Measurements from ENCODE around the gene PRKCE. TPM values are rescaled to one million over a fixed set of nuclear protein-coding genes. Genes with fewer than 3 reads are reported as not detected.

Gene PRKCE
- total RNA-seq, 2 donors from 2014 or later: 7.2 to 25.4 TPM

GRCh38 chr2:45765007-45765727, 113.7 kb downstream of the PRKCE start:
- Histone ChIP-seq H3K27ac (no peak overlapping the region), H3K36me3 (no peaks in the 10 kb centered on the region), H3K4me3 (no peak overlapping the region), H3K9me3 (no peaks in the 10 kb centered on the region), H3K27me3 (replicated peaks; ENCODE audit: insufficient read depth) (no peaks in the 10 kb centered on the region), H3K4me1 (replicated peaks) (no peaks in the 10 kb centered on the region)
- DNase-seq (ENCODE audit: low spot score): no peak
- intact Hi-C loops (cut with DNase I): no loop called here
- TF ChIP-seq POLR2A (IDR thresholded peaks at IDR 0.05) (no peak), POLR2AphosphoS5 (IDR thresholded peaks at IDR 0.05) (no peak), CTCF (IDR thresholded peaks at IDR 0.05) (no peak)
- WGBS: 81% methylated on average over 8 of the region's 8 CpGs

- 12% methylated on average over 5 of the region's 5 CpGs for WGBS
- Histone ChIP-seq H3K27ac (no peak overlapping the region), H3K9me3 (no peaks in the 10 kb centered on the region), H3K4me1 (replicated peaks) (no peaks in the 10 kb centered on the region), H3K27me3 (replicated peaks; ENCODE audit: insufficient read depth) (no peaks in the 10 kb centered on the region), H3K36me3 (no peaks in the 10 kb centered on the region), H3K4me3 (no peak overlapping the region)
- TF ChIP-seq POLR2AphosphoS5 (IDR thresholded peaks at IDR 0.05) (no peak), POLR2A (IDR thresholded peaks at IDR 0.05) (no peak), CTCF (IDR thresholded peaks at IDR 0.05) (no peak)
- DNase-seq (ENCODE audit: low spot score): peak; percentile 34
- intact Hi-C loops (cut with DNase I): no loop called here
Observed at GRCh38 chr2:45765728-45766254, 114.3 kb downstream of the PRKCE start.

GRCh38 chr2:45768208-45768607, 116.7 kb downstream of the PRKCE start:
- Histone ChIP-seq H3K4me1 (replicated peaks) (no peaks in the 10 kb centered on the region), H3K4me3 (no peak overlapping the region), H3K27ac (no peak overlapping the region), H3K9me3 (no peaks in the 10 kb centered on the region), H3K36me3 (no peaks in the 10 kb centered on the region), H3K27me3 (replicated peaks; ENCODE audit: insufficient read depth) (no peaks in the 10 kb centered on the region)
- no peak for TF ChIP-seq POLR2AphosphoS5 (IDR thresholded peaks at IDR 0.05)
- no peak for TF ChIP-seq POLR2A (IDR thresholded peaks at IDR 0.05)
- TF ChIP-seq CTCF (IDR thresholded peaks at IDR 0.05): no peak
- 86% methylated on average over 3 of the region's 3 CpGs for WGBS
- DNase-seq (ENCODE audit: low spot score): no peak
- intact Hi-C loops (cut with DNase I): no loop called here

GRCh38 chr2:45769056-45769455, 117.6 kb downstream of the PRKCE start:
- DNase-seq (ENCODE audit: low spot score): no peak
- Histone ChIP-seq H3K9me3 (no peaks in the 10 kb centered on the region), H3K27me3 (replicated peaks; ENCODE audit: insufficient read depth) (no peaks in the 10 kb centered on the region), H3K4me3 (no peak overlapping the region), H3K27ac (no peak overlapping the region), H3K4me1 (replicated peaks) (no peaks in the 10 kb centered on the region), H3K36me3 (no peaks in the 10 kb centered on the region)
- intact Hi-C loops (cut with DNase I): no loop called here
- no peak for TF ChIP-seq POLR2AphosphoS5 (IDR thresholded peaks at IDR 0.05)
- no peak for TF ChIP-seq POLR2A (IDR thresholded peaks at IDR 0.05)
- TF ChIP-seq CTCF (IDR thresholded peaks at IDR 0.05): no peak
- WGBS: 100% methylated on average over 2 of the region's 2 CpGs
